ENCODE results near the gene PSMA3. TPM values are rescaled to one million over a fixed set of nuclear protein-coding genes. Genes with fewer than 3 reads are reported as not detected.

Gene PSMA3
- total and polyA plus RNA-seq, 4 donors = 54.6 to 192 (median 113) TPM

GRCh38 chr14:58275527-58276190, 31.0 kb downstream of the PSMA3 start:
- H3K9me3 ChIP-seq (ENCODE audit: control insufficient read depth in 4 of 4, low read length in 3 of 4) = no peaks in the 10 kb centered on the region

DNA sequence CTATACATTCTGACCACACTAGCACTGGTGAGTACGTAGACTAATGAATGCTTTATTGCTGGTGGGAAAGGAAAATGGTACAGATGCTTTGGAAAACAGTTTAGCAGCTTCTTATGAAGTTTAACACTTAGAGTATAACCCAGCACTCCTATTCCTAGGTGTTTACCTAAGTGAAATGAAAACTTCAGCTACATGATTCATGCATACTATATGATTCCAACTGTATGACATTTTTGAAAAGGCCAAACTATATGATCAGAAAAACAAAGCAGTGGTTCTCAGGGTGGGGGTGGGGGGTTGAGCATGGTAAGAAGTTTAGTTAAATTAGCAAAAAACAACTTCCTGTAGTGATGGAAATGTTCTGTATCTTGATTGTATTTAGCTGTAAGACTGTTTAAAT, 31.6 kb downstream of the PSMA3 start:
- WGBS = 96% methylated on average over 1 of the region's 1 CpG
- Histone ChIP-seq H3K27ac (ENCODE audit: low read depth in 1 of 2, low read length in 2 of 2) (peak overlapping the region in 1 of 2 donors; percentile 8), H3K36me3 (ENCODE audit: control insufficient read depth in 4 of 4, insufficient read depth in 3 of 4, low read depth in 1 of 4, low read length in 3 of 4) (peaks cover 0 to 16% (median 10%) of the 10 kb centered on the region in 4 donors)

More at GRCh38 chr14:58275527-58276190, 31.0 kb downstream of the PSMA3 start:
- H3K36me3 ChIP-seq (ENCODE audit: control insufficient read depth in 4 of 4, insufficient read depth in 3 of 4, low read depth in 1 of 4, low read length in 3 of 4) = peaks cover 0 to 16% (median 11%) of the 10 kb centered on the region in 4 donors
- DNase-seq (ENCODE audit: low spot score) = no peak
- no peaks in the 10 kb centered on the region for H3K27me3 ChIP-seq (ENCODE audit: control insufficient read depth in 4 of 4, insufficient read depth in 4 of 4, low read length in 3 of 4)
- TF ChIP-seq SP1 (IDR thresholded peaks at IDR 0.05) (no peak), JUND (IDR thresholded peaks at IDR 0.05) (no peak)
- H3K27ac ChIP-seq (ENCODE audit: low read depth in 1 of 2, low read length in 2 of 2) = peak overlapping the region in 1 of 2 donors; percentile 8
- WGBS = 88% methylated on average over 2 of the region's 2 CpGs
- H3K4me1 ChIP-seq (ENCODE audit: control insufficient read depth in 4 of 4, insufficient read depth in 4 of 4, low read length in 3 of 4) = peaks cover 8 to 42% (median 25%) of the 10 kb centered on the region in 4 donors
- no peak overlapping the region for H3K4me3 ChIP-seq (ENCODE audit: low read depth in 1 of 3, low read length in 3 of 3)
- peak overlapping the region in 1 of 2 donors; percentile 20 for H3K9ac ChIP-seq (ENCODE audit: low read depth in 1 of 2, low read length in 2 of 2)

DNA sequence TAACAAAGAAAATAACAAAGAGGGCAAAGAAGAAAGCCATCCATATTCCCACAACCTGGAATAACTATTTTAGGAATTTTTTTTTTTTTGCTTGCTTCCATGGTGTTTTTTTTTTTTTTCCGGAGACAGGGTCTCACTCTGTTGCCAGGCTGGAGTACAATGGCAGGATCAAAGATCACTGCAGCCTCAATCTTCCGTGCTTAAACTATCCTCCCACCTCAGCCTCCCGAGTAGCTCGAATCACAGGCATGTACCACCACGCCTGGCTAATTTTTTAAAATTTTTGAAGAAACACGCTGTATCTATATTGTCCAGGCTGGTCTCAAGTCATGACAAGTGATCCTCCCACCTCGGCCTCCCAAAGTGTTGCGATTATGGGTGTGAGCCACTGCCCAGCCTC, 33.5 kb downstream of the PSMA3 start:
- no peak for TF ChIP-seq REST (IDR thresholded peaks at IDR 0.05)
- TF ChIP-seq GABPA (IDR thresholded peaks at IDR 0.05 in 1 of 2, conservative IDR thresholded peaks at IDR 0.05 in 1 of 2) = no peak
- TF ChIP-seq, protein P1, sequence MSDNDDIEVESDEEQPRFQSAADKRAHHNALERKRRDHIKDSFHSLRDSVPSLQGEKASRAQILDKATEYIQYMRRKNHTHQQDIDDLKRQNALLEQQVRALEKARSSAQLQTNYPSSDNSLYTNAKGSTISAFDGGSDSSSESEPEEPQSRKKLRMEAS (IDR thresholded peaks at IDR 0.05) = no peak
- no peak for TF ChIP-seq NR2F2 (IDR thresholded peaks at IDR 0.05)
- TF ChIP-seq EGR1 (IDR thresholded peaks at IDR 0.05; ENCODE audit: low read depth in 2 of 2) = no peak
- TF ChIP-seq FOXA2 (IDR thresholded peaks at IDR 0.05) = no peak
- no peak for TF ChIP-seq SP1 (IDR thresholded peaks at IDR 0.05)
- TF ChIP-seq JUND (IDR thresholded peaks at IDR 0.05) = no peak
- TF ChIP-seq ATF3 (IDR thresholded peaks at IDR 0.05) = no peak
- no peak for TF ChIP-seq YY1 (IDR thresholded peaks at IDR 0.05)
- TF ChIP-seq RAD21 (IDR thresholded peaks at IDR 0.05) = no peak
- no peak for TF ChIP-seq HNF4A (conservative IDR thresholded peaks at IDR 0.05)
- no peak for TF ChIP-seq CTCF (IDR thresholded peaks at IDR 0.05; ENCODE audit: low read depth, low read length, missing input control)
- H3K27ac ChIP-seq (ENCODE audit: low read depth in 1 of 2, low read length in 2 of 2) = no peak overlapping the region
- peaks cover 4 to 45% (median 29%) of the 10 kb centered on the region in 4 donors for H3K4me1 ChIP-seq (ENCODE audit: control insufficient read depth in 4 of 4, insufficient read depth in 4 of 4, low read length in 3 of 4)
- H3K9me3 ChIP-seq (ENCODE audit: control insufficient read depth in 4 of 4, low read length in 3 of 4) = no peaks in the 10 kb centered on the region
- no peaks in the 10 kb centered on the region for H3K27me3 ChIP-seq (ENCODE audit: control insufficient read depth in 4 of 4, insufficient read depth in 4 of 4, low read length in 3 of 4)
- H3K9ac ChIP-seq (ENCODE audit: low read depth in 1 of 2, low read length in 2 of 2) = no peak overlapping the region
- peaks cover 0 to 12% (median 4%) of the 10 kb centered on the region in 4 donors for H3K36me3 ChIP-seq (ENCODE audit: control insufficient read depth in 4 of 4, insufficient read depth in 3 of 4, low read depth in 1 of 4, low read length in 3 of 4)
- no peak overlapping the region for H3K4me3 ChIP-seq (ENCODE audit: low read depth in 1 of 3, low read length in 3 of 3)
- 97% methylated on average over 8 of the region's 8 CpGs for WGBS
- no peak for DNase-seq (ENCODE audit: low spot score)

More for the DNA sequence above, 31.6 kb downstream of the PSMA3 start:
- H3K27me3 ChIP-seq (ENCODE audit: control insufficient read depth in 4 of 4, insufficient read depth in 4 of 4, low read length in 3 of 4) = no peaks in the 10 kb centered on the region
- no peak for TF ChIP-seq ATF3 (IDR thresholded peaks at IDR 0.05)
- TF ChIP-seq FOXA2 (IDR thresholded peaks at IDR 0.05) = no peak
- TF ChIP-seq GABPA (IDR thresholded peaks at IDR 0.05 in 1 of 2, conservative IDR thresholded peaks at IDR 0.05 in 1 of 2) = no peak
- no peak for TF ChIP-seq HNF4G (IDR thresholded peaks at IDR 0.05)
- H3K4me1 ChIP-seq (ENCODE audit: control insufficient read depth in 4 of 4, insufficient read depth in 4 of 4, low read length in 3 of 4) = peaks cover 4 to 40% (median 27%) of the 10 kb centered on the region in 4 donors
- H3K4me3 ChIP-seq (ENCODE audit: low read depth in 1 of 3, low read length in 3 of 3) = no peak overlapping the region
- DNase-seq (ENCODE audit: low spot score) = no peak
- H3K9me3 ChIP-seq (ENCODE audit: control insufficient read depth in 4 of 4, low read length in 3 of 4) = no peaks in the 10 kb centered on the region
- peak overlapping the region in 1 of 2 donors; percentile 27 for H3K9ac ChIP-seq (ENCODE audit: low read depth in 1 of 2, low read length in 2 of 2)
